NB4 (cell line): ENCODE data around the gene ZNF320.
"Not testable (repeated sequence)": the region's sequence is repeated elsewhere in the genome, so short reads cannot be mapped to it uniquely, and the experiment has no call there.

Experiments used
- CTCF ChIP-seq: IDR thresholded peaks from one replicate; pipeline ENCODE4 v1.5.1; 2012; ENCODE audit warnings: low read depth, low read length
- MYC ChIP-seq: IDR thresholded peaks from 2 replicates; pipeline ENCODE4 v1.6.1; 2011; ENCODE audit warnings: low read depth, low read length
- POLR2A ChIP-seq: IDR thresholded peaks from 2 replicates; pipeline ENCODE4 v1.6.1; 2011; ENCODE audit warnings: mild to moderate bottlenecking; ENCODE audit not compliant: insufficient read length; ENCODE audit errors: extremely low read depth

- not testable (repeated sequence) for TF ChIP-seq CTCF, POLR2A, MYC
Observed at GRCh38 chr19:52924641-52925040, 27.2 kb upstream of the ZNF320 start.
